WTC11 (cell line): Measurements from ENCODE around the gene PLCD1. TPM values are rescaled to one million over a fixed set of nuclear protein-coding genes. Genes with fewer than 3 reads are reported as not detected.

ENCODE experiments used
- ELF4 ChIP-seq: sonication (generic); formaldehyde crosslinking; IDR thresholded peaks from 2 replicates; pipeline ENCODE4 v1.8.1; 2022; ENCODE audit warnings: low read depth, mild to moderate bottlenecking, moderate library complexity, missing genetic modification reagents
- FOXP4 ChIP-seq: sonication (generic); formaldehyde crosslinking; IDR thresholded peaks from 2 replicates; pipeline ENCODE4 v1.8.0; 2022; ENCODE audit warnings: mild to moderate bottlenecking, missing genetic modification reagents
- GABPB1 ChIP-seq: sonication (generic); formaldehyde crosslinking; IDR thresholded peaks from 2 replicates; pipeline ENCODE4 v1.8.1; 2023; ENCODE audit warnings: mild to moderate bottlenecking, missing genetic modification reagents
- HMGA2 ChIP-seq: fragments of 250-450 bp; sonication (Bioruptor Pico); IDR thresholded peaks from 2 replicates; pipeline ENCODE4 v1.4.0; 2021; ENCODE audit warnings: mild to moderate bottlenecking, moderate library complexity
- IRF2 ChIP-seq: sonication (generic); formaldehyde crosslinking; IDR thresholded peaks from 2 replicates; pipeline ENCODE4 v1.8.0; 2022; ENCODE audit warnings: low read depth, missing genetic modification reagents, borderline replicate concordance
- JUN ChIP-seq: sonication (generic); formaldehyde crosslinking; IDR thresholded peaks from 2 replicates; pipeline ENCODE4 v1.8.0; 2023; ENCODE audit warnings: mild to moderate bottlenecking, missing genetic modification reagents
- MAX ChIP-seq: sonication (generic); formaldehyde crosslinking; IDR thresholded peaks from 2 replicates; pipeline ENCODE4 v1.8.0; 2022; ENCODE audit warnings: mild to moderate bottlenecking, missing genetic modification reagents
- NFATC4 ChIP-seq: fragments of 250-450 bp; sonication (Bioruptor Pico); IDR thresholded peaks from 2 replicates; pipeline ENCODE4 v1.9.0; 2021; ENCODE audit warnings: mild to moderate bottlenecking
- NR2C2 ChIP-seq: sonication (generic); formaldehyde crosslinking; IDR thresholded peaks from 2 replicates; pipeline ENCODE4 v1.8.0; 2022; ENCODE audit warnings: mild to moderate bottlenecking, missing genetic modification reagents
- PRDM15 ChIP-seq: sonication (generic); formaldehyde crosslinking; IDR thresholded peaks from 2 replicates; pipeline ENCODE4 v1.8.0; 2022; ENCODE audit warnings: missing genetic modification reagents
- RORB ChIP-seq: fragments of 250-450 bp; sonication (Bioruptor Pico); IDR thresholded peaks from 2 replicates; pipeline ENCODE4 v1.9.0; 2021; ENCODE audit warnings: mild to moderate bottlenecking
- SMAD3 ChIP-seq: sonication (generic); formaldehyde crosslinking; IDR thresholded peaks from 2 replicates; pipeline ENCODE4 v1.8.0; 2022; ENCODE audit warnings: missing genetic modification reagents, mild to moderate bottlenecking, borderline replicate concordance
- total RNA-seq: library from RNA; stranded (reverse); gene quantifications from 3 replicates; pipeline ENCODE4 v1.2.3, GENCODE V29; 2021
- TF ChIP-seq, protein P1 (sequence below): sonication (generic); formaldehyde crosslinking; IDR thresholded peaks from 2 replicates; pipeline ENCODE4 v1.8.1; 2023; ENCODE audit warnings: mild to moderate bottlenecking, missing genetic modification reagents, moderate library complexity
- TF ChIP-seq, protein P2 (sequence below): sonication (generic); formaldehyde crosslinking; conservative IDR thresholded peaks from 2 replicates; pipeline ENCODE4 v1.8.1; 2023; ENCODE audit warnings: mild to moderate bottlenecking, low read depth, missing genetic modification reagents, moderate library complexity
- TF ChIP-seq, protein P3 (sequence below): sonication (generic); formaldehyde crosslinking; IDR thresholded peaks from 2 replicates; pipeline ENCODE4 v1.8.1; 2022; ENCODE audit warnings: low read depth, mild to moderate bottlenecking, moderate library complexity, missing genetic modification reagents, borderline replicate concordance
- TF ChIP-seq, protein P4 (sequence below): sonication (generic); formaldehyde crosslinking; IDR thresholded peaks from 2 replicates; pipeline ENCODE4 v1.8.0; 2023; ENCODE audit warnings: mild to moderate bottlenecking, missing genetic modification reagents
- TF ChIP-seq, protein P5 (sequence below): fragments of 250-450 bp; sonication (Bioruptor Pico); IDR thresholded peaks from 2 replicates; pipeline ENCODE4 v1.9.0; 2021; ENCODE audit warnings: moderate library complexity, mild to moderate bottlenecking, inconsistent platforms, borderline replicate concordance
- TF ChIP-seq, protein P6 (sequence below): fragments of 250-450 bp; sonication (Bioruptor Pico); IDR thresholded peaks from 2 replicates; pipeline ENCODE4 v1.9.0; 2021; ENCODE audit warnings: mild to moderate bottlenecking

Gene PLCD1
- total RNA-seq, 1 experiment from 2014 or later: 29.9 TPM

GRCh38 chr3:38039101-38039898 is 9.9 kb upstream of the PLCD1 start, which contains the start of gene DLEC1 (continued):
- peak; percentile 94 for TF ChIP-seq SMAD3
- peak; percentile 99 for TF ChIP-seq MAX (CRISPR knock-in tag)
- TF ChIP-seq PRDM15: peak; percentile 65
- TF ChIP-seq, protein P1, sequence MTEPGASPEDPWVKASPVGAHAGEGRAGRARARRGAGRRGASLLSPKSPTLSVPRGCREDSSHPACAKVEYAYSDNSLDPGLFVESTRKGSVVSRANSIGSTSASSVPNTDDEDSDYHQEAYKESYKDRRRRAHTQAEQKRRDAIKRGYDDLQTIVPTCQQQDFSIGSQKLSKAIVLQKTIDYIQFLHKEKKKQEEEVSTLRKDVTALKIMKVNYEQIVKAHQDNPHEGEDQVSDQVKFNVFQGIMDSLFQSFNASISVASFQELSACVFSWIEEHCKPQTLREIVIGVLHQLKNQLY (CRISPR knock-in tag): peak; percentile 88; the same call in 1 of the 2 replicates
- TF ChIP-seq JUN: peak; percentile 93
- TF ChIP-seq, protein P2, sequence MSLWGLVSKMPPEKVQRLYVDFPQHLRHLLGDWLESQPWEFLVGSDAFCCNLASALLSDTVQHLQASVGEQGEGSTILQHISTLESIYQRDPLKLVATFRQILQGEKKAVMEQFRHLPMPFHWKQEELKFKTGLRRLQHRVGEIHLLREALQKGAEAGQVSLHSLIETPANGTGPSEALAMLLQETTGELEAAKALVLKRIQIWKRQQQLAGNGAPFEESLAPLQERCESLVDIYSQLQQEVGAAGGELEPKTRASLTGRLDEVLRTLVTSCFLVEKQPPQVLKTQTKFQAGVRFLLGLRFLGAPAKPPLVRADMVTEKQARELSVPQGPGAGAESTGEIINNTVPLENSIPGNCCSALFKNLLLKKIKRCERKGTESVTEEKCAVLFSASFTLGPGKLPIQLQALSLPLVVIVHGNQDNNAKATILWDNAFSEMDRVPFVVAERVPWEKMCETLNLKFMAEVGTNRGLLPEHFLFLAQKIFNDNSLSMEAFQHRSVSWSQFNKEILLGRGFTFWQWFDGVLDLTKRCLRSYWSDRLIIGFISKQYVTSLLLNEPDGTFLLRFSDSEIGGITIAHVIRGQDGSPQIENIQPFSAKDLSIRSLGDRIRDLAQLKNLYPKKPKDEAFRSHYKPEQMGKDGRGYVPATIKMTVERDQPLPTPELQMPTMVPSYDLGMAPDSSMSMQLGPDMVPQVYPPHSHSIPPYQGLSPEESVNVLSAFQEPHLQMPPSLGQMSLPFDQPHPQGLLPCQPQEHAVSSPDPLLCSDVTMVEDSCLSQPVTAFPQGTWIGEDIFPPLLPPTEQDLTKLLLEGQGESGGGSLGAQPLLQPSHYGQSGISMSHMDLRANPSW: peak; percentile 80; the same call in 1 of the 2 replicates
- TF ChIP-seq, protein P3, sequence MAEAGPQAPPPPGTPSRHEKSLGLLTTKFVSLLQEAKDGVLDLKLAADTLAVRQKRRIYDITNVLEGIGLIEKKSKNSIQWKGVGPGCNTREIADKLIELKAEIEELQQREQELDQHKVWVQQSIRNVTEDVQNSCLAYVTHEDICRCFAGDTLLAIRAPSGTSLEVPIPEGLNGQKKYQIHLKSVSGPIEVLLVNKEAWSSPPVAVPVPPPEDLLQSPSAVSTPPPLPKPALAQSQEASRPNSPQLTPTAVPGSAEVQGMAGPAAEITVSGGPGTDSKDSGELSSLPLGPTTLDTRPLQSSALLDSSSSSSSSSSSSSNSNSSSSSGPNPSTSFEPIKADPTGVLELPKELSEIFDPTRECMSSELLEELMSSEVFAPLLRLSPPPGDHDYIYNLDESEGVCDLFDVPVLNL (CRISPR knock-in tag): peak; percentile 78; the same call in 1 of the 2 replicates
- peak; percentile 84; the same call in 1 of the 2 replicates for TF ChIP-seq IRF2 (CRISPR knock-in tag)
- no peak for TF ChIP-seq HMGA2 (CRISPR knock-in tag)
- no peak for TF ChIP-seq RORB (CRISPR knock-in tag)
- peak; percentile 90 for TF ChIP-seq FOXP4 (CRISPR knock-in tag)
- TF ChIP-seq, protein P4, sequence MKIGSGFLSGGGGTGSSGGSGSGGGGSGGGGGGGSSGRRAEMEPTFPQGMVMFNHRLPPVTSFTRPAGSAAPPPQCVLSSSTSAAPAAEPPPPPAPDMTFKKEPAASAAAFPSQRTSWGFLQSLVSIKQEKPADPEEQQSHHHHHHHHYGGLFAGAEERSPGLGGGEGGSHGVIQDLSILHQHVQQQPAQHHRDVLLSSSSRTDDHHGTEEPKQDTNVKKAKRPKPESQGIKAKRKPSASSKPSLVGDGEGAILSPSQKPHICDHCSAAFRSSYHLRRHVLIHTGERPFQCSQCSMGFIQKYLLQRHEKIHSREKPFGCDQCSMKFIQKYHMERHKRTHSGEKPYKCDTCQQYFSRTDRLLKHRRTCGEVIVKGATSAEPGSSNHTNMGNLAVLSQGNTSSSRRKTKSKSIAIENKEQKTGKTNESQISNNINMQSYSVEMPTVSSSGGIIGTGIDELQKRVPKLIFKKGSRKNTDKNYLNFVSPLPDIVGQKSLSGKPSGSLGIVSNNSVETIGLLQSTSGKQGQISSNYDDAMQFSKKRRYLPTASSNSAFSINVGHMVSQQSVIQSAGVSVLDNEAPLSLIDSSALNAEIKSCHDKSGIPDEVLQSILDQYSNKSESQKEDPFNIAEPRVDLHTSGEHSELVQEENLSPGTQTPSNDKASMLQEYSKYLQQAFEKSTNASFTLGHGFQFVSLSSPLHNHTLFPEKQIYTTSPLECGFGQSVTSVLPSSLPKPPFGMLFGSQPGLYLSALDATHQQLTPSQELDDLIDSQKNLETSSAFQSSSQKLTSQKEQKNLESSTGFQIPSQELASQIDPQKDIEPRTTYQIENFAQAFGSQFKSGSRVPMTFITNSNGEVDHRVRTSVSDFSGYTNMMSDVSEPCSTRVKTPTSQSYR: peak; percentile 78
- no peak for TF ChIP-seq NFATC4 (CRISPR knock-in tag)
- TF ChIP-seq, protein P5, sequence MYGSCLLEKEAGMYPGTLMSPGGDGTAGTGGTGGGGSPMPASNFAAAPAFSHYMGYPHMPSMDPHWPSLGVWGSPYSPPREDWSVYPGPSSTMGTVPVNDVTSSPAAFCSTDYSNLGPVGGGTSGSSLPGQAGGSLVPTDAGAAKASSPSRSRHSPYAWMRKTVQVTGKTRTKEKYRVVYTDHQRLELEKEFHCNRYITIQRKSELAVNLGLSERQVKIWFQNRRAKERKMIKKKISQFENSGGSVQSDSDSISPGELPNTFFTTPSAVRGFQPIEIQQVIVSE (CRISPR knock-in tag): no peak
- TF ChIP-seq, protein P6, sequence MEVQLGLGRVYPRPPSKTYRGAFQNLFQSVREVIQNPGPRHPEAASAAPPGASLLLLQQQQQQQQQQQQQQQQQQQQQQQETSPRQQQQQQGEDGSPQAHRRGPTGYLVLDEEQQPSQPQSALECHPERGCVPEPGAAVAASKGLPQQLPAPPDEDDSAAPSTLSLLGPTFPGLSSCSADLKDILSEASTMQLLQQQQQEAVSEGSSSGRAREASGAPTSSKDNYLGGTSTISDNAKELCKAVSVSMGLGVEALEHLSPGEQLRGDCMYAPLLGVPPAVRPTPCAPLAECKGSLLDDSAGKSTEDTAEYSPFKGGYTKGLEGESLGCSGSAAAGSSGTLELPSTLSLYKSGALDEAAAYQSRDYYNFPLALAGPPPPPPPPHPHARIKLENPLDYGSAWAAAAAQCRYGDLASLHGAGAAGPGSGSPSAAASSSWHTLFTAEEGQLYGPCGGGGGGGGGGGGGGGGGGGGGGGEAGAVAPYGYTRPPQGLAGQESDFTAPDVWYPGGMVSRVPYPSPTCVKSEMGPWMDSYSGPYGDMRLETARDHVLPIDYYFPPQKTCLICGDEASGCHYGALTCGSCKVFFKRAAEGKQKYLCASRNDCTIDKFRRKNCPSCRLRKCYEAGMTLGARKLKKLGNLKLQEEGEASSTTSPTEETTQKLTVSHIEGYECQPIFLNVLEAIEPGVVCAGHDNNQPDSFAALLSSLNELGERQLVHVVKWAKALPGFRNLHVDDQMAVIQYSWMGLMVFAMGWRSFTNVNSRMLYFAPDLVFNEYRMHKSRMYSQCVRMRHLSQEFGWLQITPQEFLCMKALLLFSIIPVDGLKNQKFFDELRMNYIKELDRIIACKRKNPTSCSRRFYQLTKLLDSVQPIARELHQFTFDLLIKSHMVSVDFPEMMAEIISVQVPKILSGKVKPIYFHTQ (CRISPR knock-in tag): no peak
- TF ChIP-seq GABPB1: no peak
- TF ChIP-seq ELF4 (CRISPR knock-in tag): 0 out of 2 replicates have a peak, but pooled peaks have one; percentile 38
- peak; percentile 84 for TF ChIP-seq NR2C2 (CRISPR knock-in tag)
